Upper lobe of right lung (tissue), 1 donor: ENCODE data around the gene KRT76. TPM values are rescaled to one million over a fixed set of nuclear protein-coding genes. Genes with fewer than 3 reads are reported as not detected.
A peak's percentile ranks its signal among the peaks of the same experiment; 100 is the strongest.

ENCODE experiments used
- ATAC-seq: fragments of 200-7000 bp; cut with Tn5 transposase; one replicate; pipeline ENCODE4 v1.9.1; 2020; ENCODE audit warnings: mild to moderate bottlenecking, moderate library complexity
- DNase-seq: peaks from one replicate; pipeline ENCODE4 v3.0.0-alpha.2; 2020
- H3K27ac ChIP-seq: fragments of 200-600 bp; one replicate; pipeline ENCODE4 v1.8.0; 2022
- H3K27me3 ChIP-seq: fragments of 200-600 bp; one replicate; pipeline ENCODE4 v1.8.0; 2022; ENCODE audit warnings: mild to moderate bottlenecking
- H3K36me3 ChIP-seq: fragments of 200-600 bp; one replicate; pipeline ENCODE4 v1.8.0; 2022
- H3K4me1 ChIP-seq: fragments of 200-600 bp; one replicate; pipeline ENCODE4 v1.8.0; 2022
- H3K4me3 ChIP-seq: fragments of 200-600 bp; one replicate; pipeline ENCODE4 v1.8.0; 2022; ENCODE audit warnings: mild to moderate bottlenecking
- H3K9me3 ChIP-seq: fragments of 200-600 bp; one replicate; pipeline ENCODE4 v1.8.0; 2022
- intact Hi-C: fragments of 100-400 bp; cut with DNase I; formaldehyde crosslinking; loops from one replicate; pipeline ENCODE4 v1.11.0; 2022
- total RNA-seq: library from RNA; stranded (reverse); fragmentation: NEBNext Ultra II Directional; extraction: Animal tissue kit (Norgen Biotek cat#: 25700); gene quantifications from one replicate; pipeline ENCODE4 v1.2.1, GENCODE V29; 2021
- TF ChIP-seq, protein P1 (sequence below): fragments of 200-600 bp; IDR thresholded peaks from one replicate; pipeline ENCODE4 v1.8.0; 2022; ENCODE audit warnings: antibody characterized with exemption
- donor health status: DM: no; HTN: yes; CAD: no; lungs with severe emphysema.

Gene KRT76
- total RNA-seq, 1 donor from 2014 or later, result not detected

DNA sequence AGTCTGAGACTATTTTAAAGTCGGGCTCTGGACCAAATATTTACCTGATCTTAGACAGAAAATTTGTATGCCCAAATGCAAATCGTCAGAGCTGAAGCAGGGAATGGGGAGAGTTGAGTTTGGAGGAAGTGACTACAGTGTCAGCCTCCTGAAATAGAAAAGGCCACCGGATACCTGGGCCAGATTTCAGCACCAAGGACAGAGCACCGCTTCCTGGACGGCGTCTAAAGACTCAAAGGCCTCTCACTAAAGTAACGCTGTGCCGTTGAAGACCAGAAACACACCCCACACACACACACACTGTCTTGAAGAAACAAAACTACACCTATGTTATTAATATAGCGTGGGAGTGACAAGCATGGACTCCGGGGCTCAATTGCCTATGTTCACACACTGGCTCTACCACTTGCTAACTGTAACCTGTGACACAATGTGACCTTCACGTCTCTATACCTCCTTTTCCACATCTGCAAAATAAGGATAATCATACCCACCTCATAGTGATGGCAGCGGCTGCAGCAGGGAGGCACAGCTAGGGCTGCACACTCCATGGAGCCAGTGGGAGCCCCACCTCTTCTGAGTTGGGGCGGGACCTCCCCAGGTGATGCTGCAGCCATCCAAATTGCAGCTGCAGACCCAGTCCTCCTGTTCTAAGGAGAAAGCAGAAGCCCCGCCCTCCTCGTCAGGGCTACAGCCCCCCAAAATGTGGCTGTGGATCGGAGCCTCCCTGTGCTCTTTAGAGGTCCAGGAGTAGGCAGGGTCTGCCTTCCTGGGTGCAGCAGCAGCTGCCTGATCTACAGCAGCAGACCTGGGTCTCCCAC is 35.6 kb downstream of the KRT76 start:
- Histone ChIP-seq H3K4me1 (no peaks in the 10 kb centered on the region), H3K4me3 (no peak overlapping the region), H3K9me3 (no peaks in the 10 kb centered on the region), H3K27me3 (peaks cover 5% of the 10 kb centered on the region), H3K36me3 (no peaks in the 10 kb centered on the region), H3K27ac (no peak overlapping the region)
- intact Hi-C loops, result no loop called here
- TF ChIP-seq, protein P1, sequence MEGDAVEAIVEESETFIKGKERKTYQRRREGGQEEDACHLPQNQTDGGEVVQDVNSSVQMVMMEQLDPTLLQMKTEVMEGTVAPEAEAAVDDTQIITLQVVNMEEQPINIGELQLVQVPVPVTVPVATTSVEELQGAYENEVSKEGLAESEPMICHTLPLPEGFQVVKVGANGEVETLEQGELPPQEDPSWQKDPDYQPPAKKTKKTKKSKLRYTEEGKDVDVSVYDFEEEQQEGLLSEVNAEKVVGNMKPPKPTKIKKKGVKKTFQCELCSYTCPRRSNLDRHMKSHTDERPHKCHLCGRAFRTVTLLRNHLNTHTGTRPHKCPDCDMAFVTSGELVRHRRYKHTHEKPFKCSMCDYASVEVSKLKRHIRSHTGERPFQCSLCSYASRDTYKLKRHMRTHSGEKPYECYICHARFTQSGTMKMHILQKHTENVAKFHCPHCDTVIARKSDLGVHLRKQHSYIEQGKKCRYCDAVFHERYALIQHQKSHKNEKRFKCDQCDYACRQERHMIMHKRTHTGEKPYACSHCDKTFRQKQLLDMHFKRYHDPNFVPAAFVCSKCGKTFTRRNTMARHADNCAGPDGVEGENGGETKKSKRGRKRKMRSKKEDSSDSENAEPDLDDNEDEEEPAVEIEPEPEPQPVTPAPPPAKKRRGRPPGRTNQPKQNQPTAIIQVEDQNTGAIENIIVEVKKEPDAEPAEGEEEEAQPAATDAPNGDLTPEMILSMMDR, result no peak
- peak; percentile 77 for ATAC-seq
- peak; percentile 72 for DNase-seq

DNA sequence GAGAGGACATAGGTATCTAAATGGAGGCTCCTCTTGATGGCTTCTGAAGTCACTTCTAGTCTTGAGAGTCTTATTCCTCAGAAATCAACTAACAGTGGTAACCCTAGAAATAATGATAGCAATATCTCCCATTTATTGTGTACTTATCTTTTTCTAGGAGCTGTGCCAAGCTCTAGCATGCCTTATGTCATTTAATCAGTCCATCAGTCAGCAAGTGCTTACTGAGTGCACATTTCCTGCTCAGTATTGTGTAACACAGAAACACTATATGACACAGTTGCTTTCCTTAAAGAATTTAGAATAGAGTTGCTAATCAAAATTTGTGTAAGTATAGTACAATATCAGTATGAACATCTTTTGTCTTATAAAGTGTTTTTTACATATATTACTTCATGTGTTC is 36.6 kb downstream of the KRT76 start:
- no peak for DNase-seq
- Histone ChIP-seq H3K36me3 (no peaks in the 10 kb centered on the region), H3K9me3 (no peaks in the 10 kb centered on the region), H3K27me3 (peaks cover 5% of the 10 kb centered on the region), H3K4me3 (no peak overlapping the region), H3K4me1 (no peaks in the 10 kb centered on the region), H3K27ac (no peak overlapping the region)
- ATAC-seq, result no peak
- intact Hi-C loops, result no loop called here
- TF ChIP-seq, protein P1, result no peak

DNA sequence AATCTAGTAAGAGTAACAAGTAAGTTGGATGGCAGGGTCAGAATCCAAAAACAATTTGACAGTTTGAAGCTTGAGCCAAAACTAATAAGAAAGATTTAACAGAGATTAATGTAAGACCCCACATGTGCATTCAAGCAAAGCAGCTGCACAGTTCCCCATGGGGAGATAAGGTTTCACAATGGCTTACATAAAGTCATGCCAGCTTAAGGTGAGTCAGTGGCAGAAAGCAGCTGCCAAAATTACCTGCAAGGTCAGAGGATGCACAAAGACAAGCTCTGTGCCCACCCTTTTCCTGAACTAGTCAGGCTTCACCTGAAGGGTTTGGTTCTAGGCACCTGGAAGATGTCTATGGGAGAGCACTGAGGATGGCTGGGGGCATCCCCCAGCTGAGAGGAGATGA is 37.2 kb downstream of the KRT76 start:
- TF ChIP-seq, protein P1, result no peak
- DNase-seq, result no peak
- no peak overlapping the region for H3K27ac ChIP-seq
- H3K9me3 ChIP-seq, result no peaks in the 10 kb centered on the region
- no peak for ATAC-seq
- intact Hi-C loops, result no loop called here
- no peak overlapping the region for H3K4me3 ChIP-seq
- H3K4me1 ChIP-seq, result no peaks in the 10 kb centered on the region
- H3K36me3 ChIP-seq, result no peaks in the 10 kb centered on the region
- peaks cover 11% of the 10 kb centered on the region for H3K27me3 ChIP-seq

DNA sequence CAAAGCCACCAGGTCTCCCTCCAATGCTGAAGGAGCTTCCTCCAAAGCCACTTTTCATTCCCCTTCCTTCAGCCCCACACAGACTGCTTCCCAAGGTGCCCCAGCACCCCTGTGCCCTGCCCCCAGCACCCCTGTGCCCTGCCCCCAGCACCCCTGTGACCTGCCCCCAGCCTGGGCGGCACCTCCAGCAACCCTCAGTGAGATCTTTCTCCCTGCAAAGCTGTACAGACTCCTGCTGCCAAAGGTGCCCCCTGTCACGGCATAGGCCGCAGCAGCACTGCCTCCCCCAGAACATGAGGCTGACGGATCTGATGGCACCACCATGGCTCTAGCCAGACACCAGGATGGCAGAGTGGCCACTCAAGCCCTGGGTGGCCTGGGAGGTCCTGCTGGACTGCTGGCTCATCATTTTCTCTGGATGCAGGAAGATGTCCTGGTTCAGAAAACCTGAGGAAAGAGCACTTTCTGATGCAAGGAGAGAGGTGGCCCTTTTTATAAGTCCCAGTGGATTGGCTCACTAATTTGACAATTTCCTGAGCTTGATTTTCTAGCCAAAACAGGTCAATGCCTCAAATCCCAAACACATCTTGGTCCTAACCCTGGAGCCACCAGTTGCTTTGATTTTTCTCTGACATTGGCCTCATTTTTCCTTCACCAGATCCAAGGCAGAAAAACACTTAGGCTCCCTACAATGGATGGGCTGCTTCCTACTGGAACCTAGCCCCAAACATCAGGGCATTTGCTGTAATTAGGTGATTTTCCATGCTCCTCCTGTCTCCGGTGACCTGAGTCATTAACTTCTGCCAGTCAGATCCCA is 41.1 kb downstream of the KRT76 start:
- TF ChIP-seq, protein P1, result no peak
- H3K36me3 ChIP-seq, result no peaks in the 10 kb centered on the region
- H3K4me3 ChIP-seq, result no peak overlapping the region
- H3K4me1 ChIP-seq, result no peaks in the 10 kb centered on the region
- H3K9me3 ChIP-seq, result no peaks in the 10 kb centered on the region
- DNase-seq, result no peak
- ATAC-seq, result no peak
- H3K27ac ChIP-seq, result no peak overlapping the region
- peaks cover 20% of the 10 kb centered on the region for H3K27me3 ChIP-seq
- intact Hi-C loops, result no loop called here

DNA sequence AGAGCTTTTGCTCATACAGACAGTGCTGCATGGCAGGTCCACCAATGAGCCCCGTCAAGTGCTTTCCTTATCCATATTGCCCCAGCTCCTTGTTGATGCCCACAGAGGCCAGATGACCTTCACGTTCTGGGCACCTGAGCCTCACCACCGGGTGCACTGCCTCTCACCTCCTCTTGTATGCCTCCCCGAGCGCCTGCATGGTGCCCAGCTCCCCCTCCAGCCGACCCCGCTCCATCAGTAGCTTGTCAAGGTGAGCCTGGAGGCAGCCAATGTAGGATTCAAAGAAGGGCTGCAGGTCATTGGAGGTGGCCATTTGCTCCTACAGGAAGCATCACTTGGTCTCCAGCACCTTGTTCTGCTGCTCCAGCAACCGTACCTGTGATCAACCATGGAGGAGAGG is 42.0 kb downstream of the KRT76 start:
- TF ChIP-seq, protein P1, result no peak
- H3K4me1 ChIP-seq, result no peaks in the 10 kb centered on the region
- intact Hi-C loops, result no loop called here
- no peak overlapping the region for H3K27ac ChIP-seq
- H3K9me3 ChIP-seq, result no peaks in the 10 kb centered on the region
- ATAC-seq (no peak), DNase-seq (no peak)
- H3K36me3 ChIP-seq, result no peaks in the 10 kb centered on the region
- H3K4me3 ChIP-seq, result no peak overlapping the region
- H3K27me3 ChIP-seq, result peaks cover 20% of the 10 kb centered on the region
